HG03066 (cell line): ENCODE results near the gene ACE.

ENCODE experiments used
- ATAC-seq: cut with Tn5 transposase; IDR thresholded peaks from one replicate; pipeline ENCODE4 v1.9.1; 2021; ENCODE audit warnings: low read depth; ENCODE audit not compliant: unreplicated experiment

Gene ACE

DNA sequence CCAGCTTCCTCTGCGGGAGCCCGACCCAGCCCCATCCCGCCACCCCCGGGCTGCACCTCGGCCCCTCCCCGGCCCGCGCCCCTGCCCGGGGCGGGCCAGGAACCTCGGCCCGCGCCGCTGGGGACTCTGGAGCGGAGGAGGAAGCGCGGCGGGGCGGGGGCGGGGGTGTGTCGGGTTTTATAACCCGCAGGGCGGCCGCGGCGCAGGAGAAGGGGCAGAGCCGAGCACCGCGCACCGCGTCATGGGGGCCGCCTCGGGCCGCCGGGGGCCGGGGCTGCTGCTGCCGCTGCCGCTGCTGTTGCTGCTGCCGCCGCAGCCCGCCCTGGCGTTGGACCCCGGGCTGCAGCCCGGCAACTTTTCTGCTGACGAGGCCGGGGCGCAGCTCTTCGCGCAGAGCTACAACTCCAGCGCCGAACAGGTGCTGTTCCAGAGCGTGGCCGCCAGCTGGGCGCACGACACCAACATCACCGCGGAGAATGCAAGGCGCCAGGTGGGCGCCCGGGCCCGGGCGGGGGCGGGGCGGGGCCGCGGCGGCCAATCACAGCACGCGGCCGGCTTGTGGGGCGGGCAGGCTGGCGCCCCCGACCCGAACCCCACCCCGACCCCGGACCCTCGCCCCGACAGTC lies at the start of gene ACE:
ACE (plus strand) TSS at position 208 of the 626 bp plus-strand sequence; CDS start at position 242, 34 bp downstream.
- no peak for ATAC-seq

GRCh38 chr17:63429766-63430165 lies 47.1 kb upstream of the ACE start:
- no peak for ATAC-seq

DNA sequence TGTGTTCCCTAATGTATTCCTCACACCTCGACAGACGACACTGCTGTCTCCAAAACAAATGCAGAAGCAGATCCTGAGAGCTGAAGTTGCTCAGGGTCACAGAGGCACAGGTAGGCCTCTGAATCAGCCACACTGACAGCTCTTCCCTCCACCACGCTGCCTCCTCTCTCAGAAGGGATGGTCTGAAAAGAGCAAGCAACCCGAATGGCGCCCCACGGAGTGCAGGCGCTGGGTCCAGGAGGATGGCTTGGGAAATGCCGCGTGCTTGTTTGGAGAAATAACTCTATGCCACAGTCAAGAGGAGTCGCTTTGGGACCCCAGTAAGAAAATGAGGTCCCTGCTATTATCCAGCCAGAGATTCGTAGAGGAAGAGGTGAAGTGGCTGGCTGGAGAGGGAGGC lies 46.6 kb upstream of the ACE start:
- no peak for ATAC-seq

DNA sequence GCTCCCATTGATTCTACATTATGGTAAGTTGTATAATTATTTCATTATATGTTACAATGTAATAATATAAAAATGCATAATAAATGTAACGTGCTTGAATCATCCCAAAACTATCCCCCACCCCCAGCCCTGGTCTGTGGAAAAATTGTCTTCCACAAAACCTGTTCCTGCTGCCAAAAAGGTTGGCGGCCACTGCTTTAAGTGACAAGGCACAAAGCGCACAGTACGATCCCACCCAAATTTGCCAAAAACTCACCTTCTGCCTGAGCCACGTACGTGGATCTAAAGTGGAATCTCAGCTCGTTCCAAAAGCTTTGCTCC lies 45.3 kb upstream of the ACE start:
- ATAC-seq: no peak

DNA sequence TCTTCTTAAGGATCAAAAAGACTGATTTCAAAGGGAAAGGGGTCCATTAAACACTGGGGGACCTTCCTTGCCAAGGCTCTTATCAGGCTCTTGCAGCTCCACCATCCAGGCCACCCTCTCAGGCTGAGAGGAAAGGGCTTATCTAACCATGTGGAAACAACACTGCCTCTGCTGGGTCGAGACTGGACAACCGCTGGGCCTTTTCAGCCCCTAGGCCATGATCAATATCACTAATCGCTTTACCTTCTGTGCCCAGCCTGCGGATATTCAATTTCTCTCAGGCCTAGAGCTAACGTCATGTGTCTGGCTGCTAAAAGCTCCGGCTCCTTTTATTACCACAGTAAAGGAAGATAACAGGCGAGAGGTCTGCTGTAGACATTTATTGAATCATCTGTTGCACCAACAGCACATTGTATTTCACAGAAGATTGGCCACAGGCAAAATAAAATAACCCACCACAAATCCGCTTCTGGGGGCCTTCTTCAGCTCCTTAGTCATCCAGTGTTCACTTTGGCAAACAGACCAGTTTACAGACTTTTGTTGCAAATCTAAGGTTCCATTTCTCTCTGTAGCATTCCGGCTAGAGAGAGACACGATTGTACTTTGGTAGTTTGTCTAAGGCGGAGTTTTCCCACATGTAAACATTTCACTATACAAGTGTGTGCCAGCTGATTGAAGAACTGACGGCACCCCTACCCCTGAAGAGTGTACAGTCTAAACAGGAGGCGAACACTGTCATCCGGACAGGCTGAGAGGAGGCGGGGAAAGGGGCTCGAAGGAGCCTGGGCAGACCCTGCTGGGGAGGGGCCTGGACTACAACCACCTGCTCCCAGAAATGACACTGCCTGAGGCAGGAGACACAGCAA lies 44.7 kb upstream of the ACE start:
- no peak for ATAC-seq

DNA sequence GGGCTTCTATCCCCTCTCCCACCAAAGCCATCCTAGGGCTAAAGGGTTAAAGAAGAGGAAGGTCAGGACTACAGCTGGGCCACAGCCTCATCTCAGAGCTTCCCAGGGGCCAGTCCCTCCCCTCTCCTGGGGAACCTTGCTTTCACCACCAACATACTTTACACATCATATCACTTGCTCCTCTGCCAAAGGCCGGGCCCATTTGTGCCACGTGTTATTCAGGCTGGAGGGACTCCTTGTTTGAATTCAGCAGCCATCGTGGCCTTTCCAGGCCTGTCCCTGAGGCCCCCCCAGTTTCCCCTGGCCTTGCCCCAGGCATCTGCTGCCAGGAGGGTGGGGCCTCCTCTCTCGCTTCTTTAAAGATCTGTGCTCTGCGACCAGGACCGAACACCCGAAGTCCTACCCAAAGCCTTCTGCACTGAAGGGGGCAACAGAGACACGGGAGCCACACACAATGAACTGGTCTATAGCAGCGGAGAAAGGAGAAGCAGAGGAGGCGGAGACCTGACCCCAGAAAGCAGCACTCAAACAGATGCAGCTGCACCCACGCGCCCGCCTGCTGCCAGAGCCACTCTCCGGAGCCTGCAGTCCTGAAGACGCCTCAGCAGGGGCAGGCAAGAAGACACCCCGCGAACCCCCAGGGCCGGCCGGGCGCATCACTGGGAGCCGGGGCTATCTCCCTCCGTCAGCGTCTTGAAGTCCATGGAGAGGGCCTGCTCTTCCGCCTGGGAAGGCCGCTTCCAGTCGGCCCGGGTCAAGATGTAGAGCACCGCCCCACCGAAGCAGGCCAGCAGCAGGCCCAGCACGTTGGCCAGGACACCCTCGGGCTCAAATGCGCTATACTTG lies 42.9 kb upstream of the ACE start:
- ATAC-seq: no peak

GRCh38 chr17:63434951-63435571 lies 41.8 kb upstream of the ACE start:
- ATAC-seq: no peak

- no peak for ATAC-seq
These were observed 41.0 kb upstream of the ACE start for GRCh38 chr17:63435681-63436522.

- ATAC-seq: no peak
These were observed 40.2 kb upstream of the ACE start for GRCh38 chr17:63436523-63437110.

DNA sequence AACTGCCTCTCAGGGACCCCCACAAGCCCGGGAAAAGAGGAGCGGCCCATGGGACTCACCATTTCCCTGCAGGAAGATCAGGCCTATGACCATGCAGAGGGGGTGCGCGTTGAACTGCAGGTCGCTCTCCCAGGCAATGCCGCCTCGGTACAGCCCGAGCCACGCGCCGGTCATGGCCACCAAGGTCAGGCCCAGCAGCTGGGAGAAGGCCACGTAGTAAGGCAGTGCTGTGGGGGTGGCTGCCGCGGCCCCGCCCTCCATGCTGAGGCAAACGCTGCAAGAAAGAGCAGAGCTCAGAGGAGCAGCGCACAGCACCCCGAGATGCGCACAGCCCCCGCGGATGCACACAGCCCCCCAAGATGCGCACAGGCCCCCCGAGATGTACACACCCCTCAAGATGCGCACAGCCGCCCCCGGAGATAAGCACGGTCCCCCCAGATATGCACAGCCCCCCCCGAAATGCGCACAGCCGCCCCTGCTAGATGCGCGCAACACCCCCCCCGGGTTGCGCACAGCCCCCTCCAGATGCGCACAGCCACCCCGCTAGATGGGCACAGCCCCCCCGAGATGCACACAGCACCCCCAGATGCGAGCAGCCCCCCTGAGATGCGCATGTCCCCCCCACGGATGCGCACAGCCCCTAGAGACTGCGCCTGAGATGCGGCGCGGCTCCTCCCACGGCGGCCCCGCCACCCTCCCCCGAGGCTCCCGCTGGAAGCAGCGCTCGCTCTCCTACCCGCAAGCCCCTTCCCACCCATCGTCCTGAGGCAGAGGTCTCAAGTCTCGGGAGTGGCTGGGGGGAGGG lies 39.4 kb upstream of the ACE start:
- no peak for ATAC-seq

- no peak for ATAC-seq
These were observed 38.5 kb upstream of the ACE start for GRCh38 chr17:63438092-63439051.

DNA sequence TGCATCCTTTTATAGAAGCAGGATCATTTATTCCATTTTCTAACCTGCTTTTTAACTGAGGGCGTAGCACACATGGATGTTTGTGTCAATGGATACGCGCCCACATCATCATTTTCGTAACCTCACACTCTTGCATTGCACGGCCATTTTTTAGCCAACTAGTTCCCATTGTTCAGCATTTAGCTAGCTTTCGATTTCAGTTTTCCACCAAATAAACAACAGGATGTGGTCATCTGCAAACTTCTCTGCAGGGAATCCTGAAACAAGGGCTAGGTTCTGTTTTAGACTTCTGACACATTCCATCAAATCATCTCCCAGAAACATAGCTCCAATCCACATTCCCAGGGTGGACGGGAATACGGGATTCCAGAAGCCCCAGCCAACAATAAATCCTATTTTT lies 37.2 kb upstream of the ACE start:
- ATAC-seq: no peak

GRCh38 chr17:63440127-63440769 lies 36.6 kb upstream of the ACE start:
- ATAC-seq: no peak

GRCh38 chr17:63440770-63441335 lies 36.0 kb upstream of the ACE start:
- no peak for ATAC-seq

GRCh38 chr17:63441654-63442053 lies 35.2 kb upstream of the ACE start:
- ATAC-seq: no peak

- no peak for ATAC-seq
These were observed 34.8 kb upstream of the ACE start for GRCh38 chr17:63442074-63442473.

DNA sequence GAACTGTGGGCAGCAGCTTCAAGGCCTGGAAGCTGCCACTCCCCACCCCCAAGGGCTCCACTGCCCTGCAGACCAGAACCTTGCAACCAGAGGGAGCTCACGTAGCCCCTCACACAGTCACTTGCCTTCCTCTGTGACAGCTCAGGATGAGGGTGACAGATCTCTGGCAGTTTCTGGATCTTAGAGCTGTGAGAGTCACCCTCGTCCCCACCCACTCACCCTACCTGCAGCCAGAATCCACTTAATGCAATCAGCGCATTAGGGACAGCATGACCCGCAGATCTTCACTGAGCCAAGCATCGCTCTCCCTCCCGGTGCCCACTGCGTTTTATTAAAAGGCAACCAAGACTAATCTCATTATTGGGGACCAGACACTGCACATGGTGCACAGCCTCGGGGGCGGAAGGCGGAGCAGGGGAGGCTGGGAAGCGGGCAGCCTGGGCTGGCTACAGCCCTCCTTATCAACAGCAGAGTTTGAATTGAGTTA lies 34.3 kb upstream of the ACE start:
- ATAC-seq: no peak
